ENCODE measurements around the gene FAT1. TPM values are rescaled to one million over a fixed set of nuclear protein-coding genes. Genes with fewer than 3 reads are reported as not detected.
A peak's percentile ranks its signal among the peaks of the same experiment; 100 is the strongest.

FAT1 gene
- total and polyA plus RNA-seq, 9 of the 15 experiments (the other 6 are each of a cell fraction or from before 2014, with no cell fraction given): 6.0 to 38.4 (median 21.4) TPM

- TF ChIP-seq ZNF57 (CRISPR knock-in tag; IDR thresholded peaks at IDR 0.05): no peak
- TF ChIP-seq MYNN (IDR thresholded peaks at IDR 0.05): no peak
- no peak for TF ChIP-seq MYNN (CRISPR knock-in tag; IDR thresholded peaks at IDR 0.05)
- TF ChIP-seq TBL1XR1 (IDR thresholded peaks at IDR 0.05; ENCODE audit: low read length in 2 of 2): no peak
- TF ChIP-seq PYGO2 (tag; IDR thresholded peaks at IDR 0.05): no peak
- TF ChIP-seq PHF20 (IDR thresholded peaks at IDR 0.05; ENCODE audit: partially characterized antibody): peak; percentile 12
- no peak for TF ChIP-seq PATZ1 (CRISPR knock-in tag; IDR thresholded peaks at IDR 0.05; ENCODE audit: borderline replicate concordance)
- no peak for TF ChIP-seq GTF2F1 (IDR thresholded peaks at IDR 0.05; ENCODE audit: low read depth, low read length)
- no peak for TF ChIP-seq TCF7L2 (IDR thresholded peaks at IDR 0.05; ENCODE audit: low read depth, low read length)
- TF ChIP-seq, protein P1, sequence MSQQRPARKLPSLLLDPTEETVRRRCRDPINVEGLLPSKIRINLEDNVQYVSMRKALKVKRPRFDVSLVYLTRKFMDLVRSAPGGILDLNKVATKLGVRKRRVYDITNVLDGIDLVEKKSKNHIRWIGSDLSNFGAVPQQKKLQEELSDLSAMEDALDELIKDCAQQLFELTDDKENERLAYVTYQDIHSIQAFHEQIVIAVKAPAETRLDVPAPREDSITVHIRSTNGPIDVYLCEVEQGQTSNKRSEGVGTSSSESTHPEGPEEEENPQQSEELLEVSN (IDR thresholded peaks at IDR 0.05; ENCODE audit: borderline replicate concordance in 1 of 2, extremely low read depth in 1 of 2, insufficient read depth in 1 of 2, insufficient read length in 1 of 2, low read depth in 1 of 2, low read length in 1 of 2, poor library complexity in 1 of 2, severe bottlenecking in 1 of 2): peak; percentile 61 to 90
- no peak for TF ChIP-seq NR2F6 (CRISPR knock-in tag; IDR thresholded peaks at IDR 0.05)
- TF ChIP-seq CTCF (IDR thresholded peaks at IDR 0.05 in 2 of 3, conservative IDR thresholded peaks at IDR 0.05 in 1 of 3; ENCODE audit: insufficient read depth in 2 of 3, low read depth in 1 of 3, low read length in 3 of 3): no peak
- no peak for TF ChIP-seq MLLT1 (IDR thresholded peaks at IDR 0.05)
- peak; percentile 27 for TF ChIP-seq CCNT2 (IDR thresholded peaks at IDR 0.05; ENCODE audit: borderline replicate concordance, extremely low read depth, insufficient read length, low read depth, low read length)
- peak; percentile 71; the same call in 1 of the 2 replicates for TF ChIP-seq ZBTB1 (CRISPR knock-in tag; IDR thresholded peaks at IDR 0.05; ENCODE audit: borderline replicate concordance, low read depth)
- TF ChIP-seq TFE3 (CRISPR knock-in tag; IDR thresholded peaks at IDR 0.05): no peak
- TF ChIP-seq TEAD1 (CRISPR knock-in tag; IDR thresholded peaks at IDR 0.05): peak in 1 of 2 experiments; percentile 24; a peak in 1 of 4 replicates
- 0 out of 4 replicates have a peak, but pooled peaks of 1 of the 2 experiments have one; percentile 3 for TF ChIP-seq RCOR1 (IDR thresholded peaks at IDR 0.05; ENCODE audit: borderline replicate concordance in 1 of 2, low read depth in 2 of 2, low read length in 2 of 2)
Observed at GRCh38 chr4:186723292-186724057, at the start of gene FAT1 (continued).
